Endometrial microvascular endothelial cells (primary cell): ENCODE results near the gene GRIN2D. TPM values are rescaled to one million over a fixed set of nuclear protein-coding genes. Genes with fewer than 3 reads are reported as not detected.

Source experiments
- in situ Hi-C: cut with HindIII; loops from 2 replicates; pipeline ENCODE4 v1.10.0; 2017; ENCODE audit warnings: low sequenced_read_pairs, low pct_unique_long_range_greater_than_20kb; ENCODE audit errors: inconsistent ontology term
- total RNA-seq: library from RNA; depleted of rRNA; stranded (reverse); fragments of >200 nt; gene quantifications from one replicate; pipeline ENCODE4 v1.2.3, GENCODE V29; 2015; ENCODE audit errors: inconsistent ontology term

GRIN2D gene
- total RNA-seq, 1 donor from 2014 or later: 0.28 TPM

DNA sequence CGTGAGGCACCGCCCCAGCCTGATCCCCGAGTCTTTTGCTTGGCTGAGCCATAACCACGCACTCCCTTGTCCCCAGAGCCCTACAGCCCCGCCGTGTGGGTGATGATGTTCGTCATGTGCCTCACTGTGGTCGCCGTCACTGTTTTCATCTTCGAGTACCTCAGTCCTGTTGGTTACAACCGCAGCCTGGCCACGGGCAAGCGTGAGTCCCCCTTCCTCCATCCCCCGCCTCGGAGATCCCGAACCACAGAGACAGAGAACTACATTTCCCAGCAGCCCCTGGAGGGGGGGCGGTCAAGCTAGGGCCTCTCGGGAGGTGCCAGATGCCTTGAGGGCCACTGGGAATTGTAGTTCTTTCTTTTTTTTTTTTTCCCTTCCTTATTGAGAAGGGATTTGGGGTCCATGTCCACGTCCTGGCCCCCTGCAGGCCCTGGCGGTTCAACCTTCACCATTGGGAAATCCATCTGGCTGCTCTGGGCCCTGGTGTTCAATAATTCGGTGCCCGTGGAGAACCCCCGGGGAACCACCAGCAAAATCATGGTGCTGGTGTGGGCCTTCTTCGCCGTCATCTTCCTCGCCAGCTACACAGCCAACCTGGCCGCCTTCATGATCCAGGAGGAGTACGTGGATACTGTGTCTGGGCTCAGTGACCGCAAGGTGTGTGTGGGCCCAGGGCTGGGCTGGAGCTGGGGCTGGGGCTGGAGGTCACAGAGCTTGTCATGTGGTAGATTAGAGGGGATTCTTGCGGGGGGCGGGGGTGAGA lies 25.9 kb downstream of the GRIN2D start:
- in situ Hi-C loops: no loop called here

- in situ Hi-C loops: no loop called here
Measured at GRCh38 chr19:48421548-48421947, 28.1 kb downstream of the GRIN2D start.

DNA sequence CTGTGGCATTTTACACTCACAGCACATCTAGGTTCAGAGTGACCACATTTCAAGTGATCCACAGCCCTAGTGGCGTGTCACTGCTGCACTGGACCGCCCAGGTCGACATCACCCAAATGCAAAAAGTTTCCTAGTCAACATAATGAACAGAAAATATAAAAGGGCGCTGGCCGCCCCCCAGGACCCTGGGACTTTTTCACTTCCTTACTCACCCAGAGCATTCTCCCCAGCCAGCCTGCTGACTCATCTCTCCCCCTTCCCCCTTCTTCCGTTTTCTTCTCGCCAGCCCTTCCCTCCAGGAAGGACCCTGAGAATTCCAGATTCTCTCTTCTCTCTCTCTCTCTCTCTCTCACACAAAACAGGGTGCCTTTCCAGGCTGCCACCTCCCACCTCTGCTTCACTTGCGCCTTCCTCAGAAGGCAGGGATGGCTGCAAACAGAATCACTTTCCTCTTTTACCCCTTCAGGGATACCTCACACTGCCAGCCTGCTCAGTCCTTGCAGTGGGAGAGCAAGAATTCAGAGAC lies 31.3 kb downstream of the GRIN2D start:
- in situ Hi-C loops: no loop called here

DNA sequence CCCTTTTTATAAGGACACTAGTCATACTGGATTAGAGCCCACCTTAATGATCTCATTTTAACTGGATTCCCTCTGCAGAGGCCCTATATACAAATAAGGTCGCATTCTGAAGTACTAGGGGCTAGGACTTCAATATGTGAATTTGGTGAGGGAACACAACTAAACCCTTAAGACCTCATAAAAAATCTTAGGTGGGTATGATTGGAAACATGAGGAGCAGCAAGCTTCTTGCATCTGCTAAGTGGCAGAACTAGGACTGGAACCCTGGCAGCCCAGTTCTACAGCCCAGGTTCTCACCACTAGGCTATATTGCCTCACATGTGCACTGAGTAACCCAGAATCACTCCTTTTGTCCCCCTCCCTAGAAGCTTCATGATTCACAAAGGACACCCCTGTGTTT lies 35.2 kb downstream of the GRIN2D start:
- in situ Hi-C loops: no loop called here

GRCh38 chr19:48433337-48433736 lies 39.9 kb downstream of the GRIN2D start:
- in situ Hi-C loops: no loop called here

DNA sequence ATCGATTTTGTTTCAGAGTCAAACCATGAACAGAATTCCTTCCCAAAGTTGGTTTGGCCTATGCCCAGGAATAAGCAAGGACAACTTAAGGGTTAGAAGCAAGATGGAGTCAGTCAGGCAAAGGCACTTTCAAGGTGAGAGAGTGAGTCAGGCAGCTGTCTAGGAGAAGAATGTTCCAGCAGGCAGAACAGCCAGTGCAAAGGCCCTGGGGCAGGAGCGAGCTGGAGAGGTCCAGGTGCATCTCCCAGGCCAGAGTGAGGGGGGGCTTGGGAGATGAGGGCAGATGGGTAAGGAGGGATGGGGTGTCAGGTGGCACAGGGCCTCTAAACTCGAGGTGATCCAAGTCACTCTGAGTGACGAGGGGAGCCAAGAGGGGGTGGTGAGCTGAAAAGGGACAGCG lies 43.1 kb downstream of the GRIN2D start:
- in situ Hi-C loops: no loop called here

DNA sequence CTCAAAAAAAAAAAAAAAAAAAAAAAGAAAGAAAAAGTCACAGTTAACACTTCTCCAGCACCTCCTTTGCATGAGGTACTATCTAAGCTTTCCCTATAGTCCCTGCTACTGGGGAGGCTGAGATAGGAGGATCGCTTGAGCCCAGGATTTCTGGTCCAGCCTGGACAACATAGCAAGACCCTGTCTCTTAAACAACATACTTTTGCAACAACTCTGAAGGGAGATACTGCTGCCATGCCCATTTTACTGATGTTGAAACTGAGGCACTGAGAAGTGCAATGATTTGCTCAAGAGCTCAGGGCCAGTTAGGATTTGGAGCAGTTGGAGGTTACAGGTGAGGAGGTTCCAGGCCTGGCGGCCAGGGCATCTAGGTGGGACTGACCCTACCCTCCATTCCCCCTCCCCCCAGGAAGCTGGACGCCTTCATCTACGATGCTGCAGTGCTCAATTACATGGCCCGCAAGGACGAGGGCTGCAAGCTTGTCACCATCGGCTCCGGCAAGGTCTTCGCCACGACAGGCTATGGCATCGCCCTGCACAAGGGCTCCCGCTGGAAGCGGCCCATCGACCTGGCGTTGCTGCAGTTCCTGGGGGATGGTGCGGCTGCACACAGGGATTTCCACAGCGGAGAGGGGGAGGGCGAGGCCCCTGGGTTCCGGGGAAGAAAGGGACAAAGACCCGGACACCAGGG lies 48.0 kb downstream of the GRIN2D start:
- in situ Hi-C loops: no loop called here

- in situ Hi-C loops: no loop called here
Measured at GRCh38 chr19:48442116-48443035, 48.9 kb downstream of the GRIN2D start.

DNA sequence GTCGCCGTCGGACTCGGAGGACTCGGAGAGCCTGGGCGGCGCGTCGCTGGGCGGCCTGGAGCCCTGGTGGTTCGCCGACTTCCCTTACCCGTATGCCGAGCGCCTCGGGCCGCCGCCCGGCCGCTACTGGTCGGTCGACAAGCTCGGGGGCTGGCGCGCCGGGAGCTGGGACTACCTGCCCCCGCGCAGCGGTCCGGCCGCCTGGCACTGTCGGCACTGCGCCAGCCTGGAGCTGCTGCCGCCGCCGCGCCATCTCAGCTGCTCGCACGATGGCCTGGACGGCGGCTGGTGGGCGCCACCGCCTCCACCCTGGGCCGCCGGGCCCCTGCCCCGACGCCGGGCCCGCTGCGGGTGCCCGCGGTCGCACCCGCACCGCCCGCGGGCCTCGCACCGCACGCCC lies 49.8 kb downstream of the GRIN2D start:
- in situ Hi-C loops: no loop called here

Other genes starting within 250 kb of the GRIN2D start
- 46.6 TPM for gene LIG1, start 223.3 kb upstream of the GRIN2D start, total RNA-seq
- 3.6 TPM for gene ZSWIM9, start 223.0 kb upstream of the GRIN2D start, total RNA-seq
- gene CARD8, start 137.8 kb upstream of the GRIN2D start, total RNA-seq: 36.9 TPM
- 0.28 TPM for gene ZNF114, start 123.6 kb upstream of the GRIN2D start, total RNA-seq
- gene EMP3, start 68.1 kb upstream of the GRIN2D start, total RNA-seq: 90.4 TPM
- gene TMEM143, start 29.7 kb upstream of the GRIN2D start, total RNA-seq: 8.9 TPM
- not detected for gene SYNGR4, start 29.3 kb upstream of the GRIN2D start, total RNA-seq
- gene KDELR1, start 2.1 kb upstream of the GRIN2D start, total RNA-seq: 151 TPM
- 84.6 TPM for gene GRWD1, start 52.3 kb downstream of the GRIN2D start, total RNA-seq
- 0.84 TPM for gene KCNJ14, start 61.9 kb downstream of the GRIN2D start, total RNA-seq
- gene CYTH2, start 75.7 kb downstream of the GRIN2D start, total RNA-seq: 19.0 TPM
- gene LMTK3, start 118.2 kb downstream of the GRIN2D start, total RNA-seq: not detected
- not detected for gene SULT2B1, start 158.5 kb downstream of the GRIN2D start, total RNA-seq
- not detected for gene SPACA4, start 213.1 kb downstream of the GRIN2D start, total RNA-seq
- gene FAM83E, start 221.4 kb downstream of the GRIN2D start, total RNA-seq: not detected
- gene RPL18, start 225.5 kb downstream of the GRIN2D start, total RNA-seq: 2,158 TPM
- gene SPHK2, start 225.8 kb downstream of the GRIN2D start, total RNA-seq: 7.8 TPM
- 0.46 TPM for gene DBP, start 243.7 kb downstream of the GRIN2D start, total RNA-seq